Measurements from ENCODE around the gene ENKD1. TPM values are rescaled to one million over a fixed set of nuclear protein-coding genes. Genes with fewer than 3 reads are reported as not detected.
A peak's percentile ranks its signal among the peaks of the same experiment; 100 is the strongest.

ENKD1 gene
- total and polyA plus RNA-seq, 2 of the 13 experiments (the other 11 are each of a cell fraction or from before 2014, with no cell fraction given): 10.8 to 20.8 TPM

DNA sequence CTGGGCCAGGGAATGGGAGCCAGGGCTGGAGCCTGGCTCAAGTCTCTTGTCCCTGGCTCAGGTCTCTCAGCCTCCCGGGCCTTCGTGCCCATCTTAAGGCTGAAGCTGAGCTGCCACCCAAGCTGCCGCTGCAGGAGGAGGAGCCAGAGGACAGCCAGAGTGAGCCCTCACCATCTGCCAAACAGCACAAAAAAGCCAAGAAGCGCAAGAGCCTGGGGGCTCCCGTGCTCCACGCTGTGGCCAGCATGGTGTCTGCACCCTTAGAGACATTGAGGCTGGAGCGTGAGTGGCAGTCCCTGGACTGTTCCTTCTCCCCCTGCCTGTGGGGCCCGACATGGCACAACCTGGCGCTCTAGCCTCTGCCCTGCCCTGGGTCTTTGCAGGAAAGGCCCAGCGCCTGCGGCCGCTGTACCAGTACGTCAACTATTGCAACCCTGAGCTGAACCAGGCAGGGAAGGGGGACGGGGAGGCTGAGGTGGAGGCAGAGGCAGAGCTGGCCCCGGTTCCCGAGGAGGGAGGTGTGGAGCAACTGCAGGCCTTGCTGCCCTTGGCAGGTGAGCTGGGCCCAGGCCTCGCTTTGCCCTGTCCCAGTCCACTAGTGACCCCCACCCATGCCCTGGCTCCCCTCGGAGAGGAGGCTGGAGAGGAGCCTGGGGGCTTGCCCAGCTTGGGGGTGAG is 1.4 kb upstream of the ENKD1 start (continued):
- TF ChIP-seq DPF2 (CRISPR knock-in tag; IDR thresholded peaks at IDR 0.05; ENCODE audit: borderline replicate concordance, low read depth): peak; percentile 43; the same call in 1 of the 2 replicates
- no peak for TF ChIP-seq CHD4 (IDR thresholded peaks at IDR 0.05; ENCODE audit: borderline replicate concordance, low read length)
- TF ChIP-seq SOX5 (CRISPR knock-in tag; IDR thresholded peaks at IDR 0.05; ENCODE audit: borderline replicate concordance): peak; percentile 57; the same call in 1 of the 2 replicates
- TF ChIP-seq ZNF20 (CRISPR knock-in tag; IDR thresholded peaks at IDR 0.05): no peak
- no peak; the same call in 1 of the 2 replicates for TF ChIP-seq RXRA (CRISPR knock-in tag; IDR thresholded peaks at IDR 0.05)
- peak; percentile 90 for TF ChIP-seq ZNF124 (CRISPR knock-in tag; IDR thresholded peaks at IDR 0.05)
- no peak for TF ChIP-seq ZKSCAN1 (IDR thresholded peaks at IDR 0.05; ENCODE audit: low read length)
- no peak for TF ChIP-seq ZNF256 (CRISPR knock-in tag; conservative IDR thresholded peaks at IDR 0.05)
- 0 out of 2 replicates have a peak, but pooled peaks have one; percentile 41 for TF ChIP-seq ZSCAN21 (CRISPR knock-in tag; IDR thresholded peaks at IDR 0.05; ENCODE audit: borderline replicate concordance)
- peak; percentile 39; the same call in 1 of the 2 replicates for TF ChIP-seq ZNF12 (CRISPR knock-in tag; IDR thresholded peaks at IDR 0.05)
- peak; percentile 77 for TF ChIP-seq ZFP91 (CRISPR knock-in tag; IDR thresholded peaks at IDR 0.05; ENCODE audit: borderline replicate concordance)
- no peak; the same call in 1 of the 2 replicates for TF ChIP-seq U2AF2 (IDR thresholded peaks at IDR 0.05; ENCODE audit: low read depth, low read length)
- peak; percentile 88; the same call in 1 of the 2 replicates for TF ChIP-seq PCBP1 (IDR thresholded peaks at IDR 0.05; ENCODE audit: borderline replicate concordance, low read depth, low read length)
- TF ChIP-seq GLI4 (CRISPR knock-in tag; IDR thresholded peaks at IDR 0.05; ENCODE audit: borderline replicate concordance): no peak
- no peak for TF ChIP-seq NFE2 (CRISPR knock-in tag; IDR thresholded peaks at IDR 0.05)
- TF ChIP-seq RFX5 (IDR thresholded peaks at IDR 0.05; ENCODE audit: low read depth, low read length): no peak
- no peak; the same call in 1 of the 2 replicates for TF ChIP-seq PAXIP1 (CRISPR knock-in tag; conservative IDR thresholded peaks at IDR 0.05)
- 0 out of 2 replicates have a peak, but pooled peaks have one; percentile 48 for TF ChIP-seq ZNF557 (CRISPR knock-in tag; IDR thresholded peaks at IDR 0.05)
- TF ChIP-seq EED (CRISPR knock-in tag; IDR thresholded peaks at IDR 0.05): no peak
- no peak for TF ChIP-seq KLF15 (CRISPR knock-in tag; IDR thresholded peaks at IDR 0.05; ENCODE audit: borderline replicate concordance)
- TF ChIP-seq NFIB (CRISPR knock-in tag; IDR thresholded peaks at IDR 0.05; ENCODE audit: borderline replicate concordance): no peak
- no peak for TF ChIP-seq TCF12 (IDR thresholded peaks at IDR 0.05)
- TF ChIP-seq TCF12 (CRISPR knock-in tag; IDR thresholded peaks at IDR 0.05): no peak
- no peak for TF ChIP-seq MTF1 (CRISPR knock-in tag; IDR thresholded peaks at IDR 0.05)
- peak; percentile 62; the same call in 1 of the 2 replicates for TF ChIP-seq ZNF761 (CRISPR knock-in tag; conservative IDR thresholded peaks at IDR 0.05)
- TF ChIP-seq ZNF577 (CRISPR knock-in tag; IDR thresholded peaks at IDR 0.05; ENCODE audit: borderline replicate concordance, low read depth): no peak
- TF ChIP-seq SRSF1 (optimal IDR thresholded peaks at IDR 0.05; ENCODE audit: low read depth, low read length): peak; percentile 22

Measured in HepG2 (cell line).